Keratinocyte (primary cell): ENCODE measurements around the gene AAR2.

ENCODE experiments used
- EZH2 ChIP-seq: IDR thresholded peaks from one replicate; pipeline ENCODE4 v1.6.1; 2012; ENCODE audit warnings: inconsistent platforms, mild to moderate bottlenecking, low read length, moderate library complexity
- TF ChIP-seq, protein P1 (sequence below), 3 experiments: IDR thresholded peaks in 1 of 3; conservative IDR thresholded peaks in 1 of 3; optimal IDR thresholded peaks in 1 of 3; 2 replicates in 2 of 3; 3 replicates in 1 of 3; pipeline versions ENCODE3 to v1.5.1; 2011; ENCODE audit warnings: low read length in 3 of 3, mild to moderate bottlenecking in 3 of 3, moderate library complexity in 2 of 3, control low read depth in 1 of 3, inconsistent platforms in 1 of 3; ENCODE audit not compliant: insufficient read depth in 2 of 3; ENCODE audit errors: extremely low read depth in 1 of 3

DNA sequence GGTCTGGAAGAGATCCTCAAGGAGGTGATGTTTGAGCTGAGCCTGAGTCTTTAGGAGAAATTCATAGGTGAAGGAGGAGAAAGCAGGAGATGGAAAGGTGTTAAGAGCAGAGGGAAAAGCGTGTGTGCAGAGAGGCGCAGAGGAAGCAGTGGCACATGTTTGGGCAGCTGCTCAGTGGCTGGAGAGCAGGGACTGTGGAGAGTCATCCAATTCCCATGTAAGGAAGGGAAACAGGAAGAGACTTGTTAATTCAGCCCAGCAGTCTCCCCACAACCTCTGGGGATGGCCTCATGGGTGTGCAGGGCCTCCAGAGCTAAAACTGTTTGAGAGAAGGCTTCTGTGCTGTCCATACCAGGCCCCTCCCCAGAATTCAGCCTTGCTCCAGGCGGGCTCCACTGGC, 16.2 kb downstream of the AAR2 start:
- TF ChIP-seq, protein P1, sequence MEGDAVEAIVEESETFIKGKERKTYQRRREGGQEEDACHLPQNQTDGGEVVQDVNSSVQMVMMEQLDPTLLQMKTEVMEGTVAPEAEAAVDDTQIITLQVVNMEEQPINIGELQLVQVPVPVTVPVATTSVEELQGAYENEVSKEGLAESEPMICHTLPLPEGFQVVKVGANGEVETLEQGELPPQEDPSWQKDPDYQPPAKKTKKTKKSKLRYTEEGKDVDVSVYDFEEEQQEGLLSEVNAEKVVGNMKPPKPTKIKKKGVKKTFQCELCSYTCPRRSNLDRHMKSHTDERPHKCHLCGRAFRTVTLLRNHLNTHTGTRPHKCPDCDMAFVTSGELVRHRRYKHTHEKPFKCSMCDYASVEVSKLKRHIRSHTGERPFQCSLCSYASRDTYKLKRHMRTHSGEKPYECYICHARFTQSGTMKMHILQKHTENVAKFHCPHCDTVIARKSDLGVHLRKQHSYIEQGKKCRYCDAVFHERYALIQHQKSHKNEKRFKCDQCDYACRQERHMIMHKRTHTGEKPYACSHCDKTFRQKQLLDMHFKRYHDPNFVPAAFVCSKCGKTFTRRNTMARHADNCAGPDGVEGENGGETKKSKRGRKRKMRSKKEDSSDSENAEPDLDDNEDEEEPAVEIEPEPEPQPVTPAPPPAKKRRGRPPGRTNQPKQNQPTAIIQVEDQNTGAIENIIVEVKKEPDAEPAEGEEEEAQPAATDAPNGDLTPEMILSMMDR (optimal IDR thresholded peaks at IDR 0.05 in 1 of 3, IDR thresholded peaks at IDR 0.05 in 1 of 3, conservative IDR thresholded peaks at IDR 0.05 in 1 of 3; ENCODE audit: extremely low read depth in 1 of 3, insufficient read depth in 2 of 3, low read length in 3 of 3) = no peak
- no peak for TF ChIP-seq EZH2
